Measurements from ENCODE around the gene NGEF. TPM values are rescaled to one million over a fixed set of nuclear protein-coding genes. Genes with fewer than 3 reads are reported as not detected.
"Not testable (repeated sequence)": the region's sequence is repeated elsewhere in the genome, so short reads cannot be mapped to it uniquely, and the experiment has no call there.

The NGEF gene
- total RNA-seq, 1 experiment from 2014 or later = 1.9 TPM

DNA sequence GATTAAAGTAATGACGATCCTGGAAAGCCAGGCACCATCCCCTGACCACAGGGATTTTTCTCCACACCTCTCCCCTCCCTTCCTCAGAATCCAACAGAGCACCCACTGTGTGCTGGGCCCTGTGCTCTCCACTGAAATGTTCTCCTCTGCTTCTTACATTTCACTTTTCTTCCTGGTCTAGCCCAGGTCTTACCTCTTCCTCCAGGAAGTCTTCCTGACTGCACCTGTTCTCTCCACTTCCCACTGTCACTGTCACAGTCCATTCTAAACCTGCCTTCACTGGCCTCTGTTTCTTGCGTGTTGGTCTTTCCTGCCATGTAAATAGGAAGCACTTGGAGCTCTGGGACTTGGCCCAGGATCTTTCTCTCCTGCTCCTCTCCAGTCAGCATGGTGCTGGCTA lies 7.4 kb upstream of the NGEF start:
- H2BK12ac ChIP-seq (ENCODE audit: insufficient read length, low read depth, low read length) = no peak overlapping the region
- H4K91ac ChIP-seq (ENCODE audit: insufficient read length, low read depth, low read length) = no peak overlapping the region
- no peaks in the 10 kb centered on the region for H3K27me3 ChIP-seq (ENCODE audit: insufficient read depth, low read length)
- H3K4me2 ChIP-seq (ENCODE audit: insufficient read depth, insufficient read length, low read length) = no peak overlapping the region
- H3K4me1 ChIP-seq (ENCODE audit: insufficient read depth, low read length) = no peaks in the 10 kb centered on the region
- no peak overlapping the region for H3T11ph ChIP-seq (ENCODE audit: low read length)
- H2BK20ac ChIP-seq (ENCODE audit: low read depth, low read length, poor library complexity, severe bottlenecking) = no peak overlapping the region
- H3K9ac ChIP-seq (ENCODE audit: extremely low read depth, insufficient read length, low read length) = no peak overlapping the region
- no peaks in the 10 kb centered on the region for H3K27me3 Mint-ChIP-seq (ENCODE audit: low read depth)
- no peaks in the 10 kb centered on the region for H3K23me2 ChIP-seq (ENCODE audit: insufficient read length, low read depth, low read length, poor library complexity, severe bottlenecking)
- no peak overlapping the region for H3K14ac ChIP-seq (ENCODE audit: insufficient read depth, low read length)
- H2AFZ ChIP-seq (ENCODE audit: low read length) = no peak overlapping the region
- no peak overlapping the region for H4K5ac ChIP-seq (ENCODE audit: insufficient read length, low read depth, low read length)
- no peak overlapping the region for H2BK15ac ChIP-seq (ENCODE audit: low read depth, low read length)
- no peaks in the 10 kb centered on the region for H3K4me1 Mint-ChIP-seq
- H4K8ac ChIP-seq (replicated peaks; ENCODE audit: insufficient read length, low read depth, low read length) = no peak overlapping the region
- no peak overlapping the region; a peak in 1 of 7 replicates for H3K27ac Mint-ChIP-seq
- no peak overlapping the region for H2AK5ac ChIP-seq (ENCODE audit: insufficient read length, low read length)
- DNase-seq = no peak
- no peak overlapping the region for H3K18ac ChIP-seq (ENCODE audit: insufficient read length, low read depth, low read length)
- H3K23ac ChIP-seq (ENCODE audit: insufficient read length, low read depth, low read length) = no peak overlapping the region
- H3K79me1 ChIP-seq (ENCODE audit: insufficient read depth, low read depth, low read length, poor library complexity, severe bottlenecking) = no peaks in the 10 kb centered on the region
- H3K4me3 Mint-ChIP-seq = no peak overlapping the region
- H3K9me3 ChIP-seq (ENCODE audit: control insufficient read depth, low read depth, low read length) = no peaks in the 10 kb centered on the region
- no CpG with 5 or more reads among the region's 2 CpGs for WGBS (ENCODE audit: extremely low coverage, insufficient read length, low lambda C conversion rate)
- no peak overlapping the region for H3K56ac ChIP-seq (ENCODE audit: insufficient read length, low read depth, low read length)
- H3K9me3 Mint-ChIP-seq = peaks cover 0 to under 1% of the 10 kb centered on the region in 2 experiments; a peak in 3 of 5 replicates
- H4K20me1 ChIP-seq (ENCODE audit: control insufficient read depth, insufficient read depth, insufficient read length) = no peaks in the 10 kb centered on the region
- no peak overlapping the region for H2BK120ac ChIP-seq (ENCODE audit: low read depth, low read length, poor library complexity, severe bottlenecking)
- no peak overlapping the region for H3K4ac ChIP-seq (ENCODE audit: low read depth, low read length)
- no peaks in the 10 kb centered on the region for H3K79me2 ChIP-seq (ENCODE audit: insufficient read depth, low read length)
- no peak overlapping the region for H2BK5ac ChIP-seq (ENCODE audit: insufficient read length, low read length)
- H3K27ac ChIP-seq (ENCODE audit: insufficient read length, low read depth, low read length) = no peak overlapping the region
- no peaks in the 10 kb centered on the region for H3K36me3 Mint-ChIP-seq (ENCODE audit: insufficient read depth in 1 of 3, low read depth in 3 of 3)
- TF ChIP-seq, protein P1, sequence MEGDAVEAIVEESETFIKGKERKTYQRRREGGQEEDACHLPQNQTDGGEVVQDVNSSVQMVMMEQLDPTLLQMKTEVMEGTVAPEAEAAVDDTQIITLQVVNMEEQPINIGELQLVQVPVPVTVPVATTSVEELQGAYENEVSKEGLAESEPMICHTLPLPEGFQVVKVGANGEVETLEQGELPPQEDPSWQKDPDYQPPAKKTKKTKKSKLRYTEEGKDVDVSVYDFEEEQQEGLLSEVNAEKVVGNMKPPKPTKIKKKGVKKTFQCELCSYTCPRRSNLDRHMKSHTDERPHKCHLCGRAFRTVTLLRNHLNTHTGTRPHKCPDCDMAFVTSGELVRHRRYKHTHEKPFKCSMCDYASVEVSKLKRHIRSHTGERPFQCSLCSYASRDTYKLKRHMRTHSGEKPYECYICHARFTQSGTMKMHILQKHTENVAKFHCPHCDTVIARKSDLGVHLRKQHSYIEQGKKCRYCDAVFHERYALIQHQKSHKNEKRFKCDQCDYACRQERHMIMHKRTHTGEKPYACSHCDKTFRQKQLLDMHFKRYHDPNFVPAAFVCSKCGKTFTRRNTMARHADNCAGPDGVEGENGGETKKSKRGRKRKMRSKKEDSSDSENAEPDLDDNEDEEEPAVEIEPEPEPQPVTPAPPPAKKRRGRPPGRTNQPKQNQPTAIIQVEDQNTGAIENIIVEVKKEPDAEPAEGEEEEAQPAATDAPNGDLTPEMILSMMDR (conservative IDR thresholded peaks at IDR 0.05) = no peak

GRCh38 chr2:233019610-233020009 lies 6.6 kb upstream of the NGEF start:
- H2BK20ac ChIP-seq (ENCODE audit: low read depth, low read length, poor library complexity, severe bottlenecking); H3K23me2 ChIP-seq (ENCODE audit: insufficient read length, low read depth, low read length, poor library complexity, severe bottlenecking); H3K14ac ChIP-seq (ENCODE audit: insufficient read depth, low read length); H3K79me1 ChIP-seq (ENCODE audit: insufficient read depth, low read depth, low read length, poor library complexity, severe bottlenecking); DNase-seq; H3K56ac ChIP-seq (ENCODE audit: insufficient read length, low read depth, low read length); H3K4me2 ChIP-seq (ENCODE audit: insufficient read depth, insufficient read length, low read length); H4K20me1 ChIP-seq (ENCODE audit: control insufficient read depth, insufficient read depth, insufficient read length); H3K27ac Mint-ChIP-seq; H3K23ac ChIP-seq (ENCODE audit: insufficient read length, low read depth, low read length); H3K36me3 Mint-ChIP-seq (ENCODE audit: insufficient read depth in 1 of 3, low read depth in 3 of 3); H2AFZ ChIP-seq (ENCODE audit: low read length); H4K91ac ChIP-seq (ENCODE audit: insufficient read length, low read depth, low read length); H3K9ac ChIP-seq (ENCODE audit: extremely low read depth, insufficient read length, low read length); H2BK5ac ChIP-seq (ENCODE audit: insufficient read length, low read length); H3K4me1 Mint-ChIP-seq; H4K5ac ChIP-seq (ENCODE audit: insufficient read length, low read depth, low read length); H3K9me3 Mint-ChIP-seq; H2BK15ac ChIP-seq (ENCODE audit: low read depth, low read length); H4K8ac ChIP-seq (replicated peaks; ENCODE audit: insufficient read length, low read depth, low read length); H2BK12ac ChIP-seq (ENCODE audit: insufficient read length, low read depth, low read length); H2BK120ac ChIP-seq (ENCODE audit: low read depth, low read length, poor library complexity, severe bottlenecking); H3K4ac ChIP-seq (ENCODE audit: low read depth, low read length); H2AK5ac ChIP-seq (ENCODE audit: insufficient read length, low read length); H3K27me3 ChIP-seq (ENCODE audit: insufficient read depth, low read length); H3K79me2 ChIP-seq (ENCODE audit: insufficient read depth, low read length); H3K27me3 Mint-ChIP-seq (ENCODE audit: low read depth); H3K9me3 ChIP-seq (ENCODE audit: control insufficient read depth, low read depth, low read length); H3K4me1 ChIP-seq (ENCODE audit: insufficient read depth, low read length); H3K4me3 Mint-ChIP-seq; H3T11ph ChIP-seq (ENCODE audit: low read length); H3K18ac ChIP-seq (ENCODE audit: insufficient read length, low read depth, low read length); H3K27ac ChIP-seq (ENCODE audit: insufficient read length, low read depth, low read length): not testable (repeated sequence)
- WGBS (ENCODE audit: extremely low coverage, insufficient read length, low lambda C conversion rate) = no CpG with 5 or more reads among the region's 4 CpGs

Measured in H9 (cell line).